ENCODE data around the gene BCAP31.

DNA sequence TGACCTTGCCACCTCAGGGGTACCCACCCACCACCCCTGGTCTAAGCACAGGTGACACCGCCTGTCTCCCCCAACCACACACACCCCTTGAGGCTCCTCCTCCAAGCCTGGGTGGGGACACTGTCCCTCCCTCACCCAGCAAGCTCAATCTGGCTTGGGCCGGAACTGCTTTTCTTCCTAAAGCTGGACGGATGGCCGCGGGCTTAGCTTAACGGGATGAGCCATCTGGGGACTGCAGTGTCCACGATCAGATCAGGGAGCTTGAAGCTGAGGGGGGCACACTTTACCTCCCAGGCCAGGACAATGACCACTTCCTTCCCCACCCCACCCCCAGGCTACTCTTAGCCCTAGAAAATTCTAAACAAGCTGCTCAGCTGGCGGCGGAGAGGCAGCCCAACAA, 37.5 kb downstream of the BCAP31 start:
- no peak for TF ChIP-seq POLR2A (IDR thresholded peaks at IDR 0.05)
- TF ChIP-seq, protein P1, sequence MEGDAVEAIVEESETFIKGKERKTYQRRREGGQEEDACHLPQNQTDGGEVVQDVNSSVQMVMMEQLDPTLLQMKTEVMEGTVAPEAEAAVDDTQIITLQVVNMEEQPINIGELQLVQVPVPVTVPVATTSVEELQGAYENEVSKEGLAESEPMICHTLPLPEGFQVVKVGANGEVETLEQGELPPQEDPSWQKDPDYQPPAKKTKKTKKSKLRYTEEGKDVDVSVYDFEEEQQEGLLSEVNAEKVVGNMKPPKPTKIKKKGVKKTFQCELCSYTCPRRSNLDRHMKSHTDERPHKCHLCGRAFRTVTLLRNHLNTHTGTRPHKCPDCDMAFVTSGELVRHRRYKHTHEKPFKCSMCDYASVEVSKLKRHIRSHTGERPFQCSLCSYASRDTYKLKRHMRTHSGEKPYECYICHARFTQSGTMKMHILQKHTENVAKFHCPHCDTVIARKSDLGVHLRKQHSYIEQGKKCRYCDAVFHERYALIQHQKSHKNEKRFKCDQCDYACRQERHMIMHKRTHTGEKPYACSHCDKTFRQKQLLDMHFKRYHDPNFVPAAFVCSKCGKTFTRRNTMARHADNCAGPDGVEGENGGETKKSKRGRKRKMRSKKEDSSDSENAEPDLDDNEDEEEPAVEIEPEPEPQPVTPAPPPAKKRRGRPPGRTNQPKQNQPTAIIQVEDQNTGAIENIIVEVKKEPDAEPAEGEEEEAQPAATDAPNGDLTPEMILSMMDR (IDR thresholded peaks at IDR 0.05): no peak

Measured in thyroid gland (tissue), 4 donors.